ENCODE data around the gene SLC41A3. TPM values are rescaled to one million over a fixed set of nuclear protein-coding genes. Genes with fewer than 3 reads are reported as not detected.

SLC41A3 gene
- total and polyA plus RNA-seq, 2 experiments from 2014 or later = 19.8 to 56.0 TPM

DNA sequence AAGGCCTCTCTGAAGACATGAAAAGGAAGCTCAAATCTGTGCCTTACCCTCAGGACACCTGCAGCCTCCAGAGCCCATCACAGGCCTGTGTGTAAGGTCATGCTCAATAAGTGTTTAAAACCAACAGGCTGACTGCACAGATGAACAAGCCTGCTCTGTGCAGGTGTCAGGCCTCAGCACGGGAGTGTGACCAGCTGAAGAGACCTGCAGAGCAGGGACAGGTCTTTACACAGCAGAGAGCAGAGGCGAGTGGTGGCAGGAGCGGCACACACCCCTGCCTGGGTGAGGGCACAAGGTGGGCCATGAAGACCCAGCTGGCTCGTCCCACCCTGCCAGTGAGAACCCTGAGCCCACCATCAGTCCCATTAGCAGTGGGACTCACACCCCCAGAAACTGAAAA is 58.1 kb downstream of the SLC41A3 start:
- Histone ChIP-seq H3K27ac (no peak overlapping the region), H2AFZ (no peak overlapping the region), H3K9ac (no peak overlapping the region), H3K36me3 (ENCODE audit: low read depth) (no peaks in the 10 kb centered on the region), H3K9me3 (ENCODE audit: low read depth) (no peaks in the 10 kb centered on the region), H3K9me2 (ENCODE audit: insufficient read depth) (no peaks in the 10 kb centered on the region), H3K4me1 (ENCODE audit: insufficient read depth) (no peaks in the 10 kb centered on the region), H3K4me2 (ENCODE audit: unreplicated experiment) (no peak overlapping the region), H4K20me1 (ENCODE audit: insufficient read depth) (no peaks in the 10 kb centered on the region), H3K79me2 (ENCODE audit: insufficient read depth) (no peaks in the 10 kb centered on the region), H3F3A (ENCODE audit: insufficient read depth) (no peaks in the 10 kb centered on the region), H3K27me3 (replicated peaks; ENCODE audit: insufficient read depth) (no peaks in the 10 kb centered on the region), H3K4me3 (no peak overlapping the region)
- TF ChIP-seq EZH2 (IDR thresholded peaks at IDR 0.05; ENCODE audit: insufficient read depth, poor library complexity, severe bottlenecking) = no peak
- no peak for TF ChIP-seq EZH2phosphoT487 (IDR thresholded peaks at IDR 0.05; ENCODE audit: insufficient read depth, low read depth)
- 71 to 77% methylated on average over 4 of the region's 4 CpGs for WGBS, 2 experiments (ENCODE audit: low coverage in 1 of 2, low lambda C conversion rate in 2 of 2, missing lambda C conversion rate in 2 of 2)
- DNase-seq = no peak
- in situ Hi-C loops (cut with MboI) = no loop called here

GRCh38 chr3:126025116-126025729 is 58.7 kb downstream of the SLC41A3 start:
- Histone ChIP-seq H3K9me2 (ENCODE audit: insufficient read depth) (no peaks in the 10 kb centered on the region), H3K4me2 (ENCODE audit: unreplicated experiment) (no peak overlapping the region), H3K27me3 (replicated peaks; ENCODE audit: insufficient read depth) (no peaks in the 10 kb centered on the region), H3K4me3 (no peak overlapping the region), H3K27ac (no peak overlapping the region), H2AFZ (no peak overlapping the region), H3F3A (ENCODE audit: insufficient read depth) (no peaks in the 10 kb centered on the region), H3K36me3 (ENCODE audit: low read depth) (no peaks in the 10 kb centered on the region), H4K20me1 (ENCODE audit: insufficient read depth) (no peaks in the 10 kb centered on the region), H3K4me1 (ENCODE audit: insufficient read depth) (no peaks in the 10 kb centered on the region), H3K9me3 (ENCODE audit: low read depth) (no peaks in the 10 kb centered on the region), H3K79me2 (ENCODE audit: insufficient read depth) (no peaks in the 10 kb centered on the region), H3K9ac (no peak overlapping the region)
- in situ Hi-C loops (cut with MboI) = no loop called here
- no peak for DNase-seq
- TF ChIP-seq EZH2 (IDR thresholded peaks at IDR 0.05; ENCODE audit: insufficient read depth, poor library complexity, severe bottlenecking) (no peak), EZH2phosphoT487 (IDR thresholded peaks at IDR 0.05; ENCODE audit: insufficient read depth, low read depth) (no peak)
- WGBS, 2 experiments (ENCODE audit: low coverage in 1 of 2, low lambda C conversion rate in 2 of 2, missing lambda C conversion rate in 2 of 2) = 71 to 72% methylated on average over 14 of the region's 14 CpGs

GRCh38 chr3:126024049-126024854 is 59.7 kb downstream of the SLC41A3 start:
- in situ Hi-C loops (cut with MboI) = no loop called here
- no peaks in the 10 kb centered on the region for H3K36me3 ChIP-seq (ENCODE audit: low read depth)
- no peak overlapping the region for H3K4me2 ChIP-seq (ENCODE audit: unreplicated experiment)
- H3F3A ChIP-seq (ENCODE audit: insufficient read depth) = no peaks in the 10 kb centered on the region
- no peak for TF ChIP-seq EZH2 (IDR thresholded peaks at IDR 0.05; ENCODE audit: insufficient read depth, poor library complexity, severe bottlenecking)
- H3K9me3 ChIP-seq (ENCODE audit: low read depth) = no peaks in the 10 kb centered on the region
- no peaks in the 10 kb centered on the region for H3K4me1 ChIP-seq (ENCODE audit: insufficient read depth)
- no peak overlapping the region for H3K4me3 ChIP-seq
- no peak overlapping the region for H3K9ac ChIP-seq
- H3K9me2 ChIP-seq (ENCODE audit: insufficient read depth) = no peaks in the 10 kb centered on the region
- H3K79me2 ChIP-seq (ENCODE audit: insufficient read depth) = no peaks in the 10 kb centered on the region
- H4K20me1 ChIP-seq (ENCODE audit: insufficient read depth) = no peaks in the 10 kb centered on the region
- WGBS, 2 experiments (ENCODE audit: low coverage in 1 of 2, low lambda C conversion rate in 2 of 2, missing lambda C conversion rate in 2 of 2) = 82% methylated on average over 9 of the region's 9 CpGs
- H3K27ac ChIP-seq = no peak overlapping the region
- no peak overlapping the region for H2AFZ ChIP-seq
- H3K27me3 ChIP-seq (replicated peaks; ENCODE audit: insufficient read depth) = no peaks in the 10 kb centered on the region
- DNase-seq = no peak

GRCh38 chr3:126023390-126023789 is 60.5 kb downstream of the SLC41A3 start:
- no peaks in the 10 kb centered on the region for H3K79me2 ChIP-seq (ENCODE audit: insufficient read depth)
- in situ Hi-C loops (cut with MboI) = no loop called here
- no peaks in the 10 kb centered on the region for H3K27me3 ChIP-seq (replicated peaks; ENCODE audit: insufficient read depth)
- H3F3A ChIP-seq (ENCODE audit: insufficient read depth) = no peaks in the 10 kb centered on the region
- H3K36me3 ChIP-seq (ENCODE audit: low read depth) = no peaks in the 10 kb centered on the region
- no peak for DNase-seq
- no peak overlapping the region for H3K9ac ChIP-seq
- no peak overlapping the region for H3K27ac ChIP-seq
- H3K9me3 ChIP-seq (ENCODE audit: low read depth) = no peaks in the 10 kb centered on the region
- no peak overlapping the region for H3K4me3 ChIP-seq
- TF ChIP-seq EZH2phosphoT487 (IDR thresholded peaks at IDR 0.05; ENCODE audit: insufficient read depth, low read depth) (no peak), EZH2 (IDR thresholded peaks at IDR 0.05; ENCODE audit: insufficient read depth, poor library complexity, severe bottlenecking) (no peak)
- 78 to 86% methylated on average over 8 to 10 of the region's 10 CpGs for WGBS, 2 experiments (ENCODE audit: low coverage in 1 of 2, low lambda C conversion rate in 2 of 2, missing lambda C conversion rate in 2 of 2)
- no peak overlapping the region for H2AFZ ChIP-seq
- no peaks in the 10 kb centered on the region for H4K20me1 ChIP-seq (ENCODE audit: insufficient read depth)
- no peak overlapping the region for H3K4me2 ChIP-seq (ENCODE audit: unreplicated experiment)
- no peaks in the 10 kb centered on the region for H3K4me1 ChIP-seq (ENCODE audit: insufficient read depth)
- no peaks in the 10 kb centered on the region for H3K9me2 ChIP-seq (ENCODE audit: insufficient read depth)
